ENCODE measurements around the gene LIPJ.

DNA sequence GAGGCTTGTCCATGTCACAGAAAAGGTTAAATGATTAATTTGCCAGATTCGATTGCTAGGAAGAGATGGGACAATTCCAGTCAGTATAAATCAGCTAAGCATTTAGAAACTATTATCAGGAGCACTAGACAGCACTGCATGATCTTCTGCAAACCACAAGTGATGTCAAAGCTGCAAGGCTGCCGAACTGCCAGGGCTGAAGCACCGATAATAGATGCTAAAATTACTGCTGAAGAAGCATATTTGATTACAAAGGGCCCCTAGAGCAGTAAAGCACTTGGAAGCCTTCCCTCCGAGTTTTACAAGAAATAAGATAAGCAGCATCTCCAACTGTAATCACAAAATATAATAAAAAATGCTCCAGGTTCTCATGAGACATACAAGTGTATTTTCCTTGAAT is 44.0 kb upstream of the LIPJ start:
- TF ChIP-seq BCLAF1 (IDR thresholded peaks at IDR 0.05), result no peak
- no peak for TF ChIP-seq MYB (IDR thresholded peaks at IDR 0.05; ENCODE audit: borderline replicate concordance, low read depth, low read length)
- TF ChIP-seq MYC (IDR thresholded peaks at IDR 0.05; ENCODE audit: insufficient read depth, insufficient read length, insufficient replicate concordance, low read length, severe bottlenecking), result no peak
- TF ChIP-seq, protein P1, sequence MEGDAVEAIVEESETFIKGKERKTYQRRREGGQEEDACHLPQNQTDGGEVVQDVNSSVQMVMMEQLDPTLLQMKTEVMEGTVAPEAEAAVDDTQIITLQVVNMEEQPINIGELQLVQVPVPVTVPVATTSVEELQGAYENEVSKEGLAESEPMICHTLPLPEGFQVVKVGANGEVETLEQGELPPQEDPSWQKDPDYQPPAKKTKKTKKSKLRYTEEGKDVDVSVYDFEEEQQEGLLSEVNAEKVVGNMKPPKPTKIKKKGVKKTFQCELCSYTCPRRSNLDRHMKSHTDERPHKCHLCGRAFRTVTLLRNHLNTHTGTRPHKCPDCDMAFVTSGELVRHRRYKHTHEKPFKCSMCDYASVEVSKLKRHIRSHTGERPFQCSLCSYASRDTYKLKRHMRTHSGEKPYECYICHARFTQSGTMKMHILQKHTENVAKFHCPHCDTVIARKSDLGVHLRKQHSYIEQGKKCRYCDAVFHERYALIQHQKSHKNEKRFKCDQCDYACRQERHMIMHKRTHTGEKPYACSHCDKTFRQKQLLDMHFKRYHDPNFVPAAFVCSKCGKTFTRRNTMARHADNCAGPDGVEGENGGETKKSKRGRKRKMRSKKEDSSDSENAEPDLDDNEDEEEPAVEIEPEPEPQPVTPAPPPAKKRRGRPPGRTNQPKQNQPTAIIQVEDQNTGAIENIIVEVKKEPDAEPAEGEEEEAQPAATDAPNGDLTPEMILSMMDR (IDR thresholded peaks at IDR 0.05 in 2 of 3, conservative IDR thresholded peaks at IDR 0.05 in 1 of 3; ENCODE audit: control insufficient read depth in 2 of 3, extremely low read depth in 1 of 3, insufficient read depth in 1 of 3, low read depth in 3 of 3, low read length in 3 of 3), result no peak
- TF ChIP-seq RAD21 (IDR thresholded peaks at IDR 0.05; ENCODE audit: insufficient read depth, low read depth, low read length), result no peak
- no peak for TF ChIP-seq E2F8 (IDR thresholded peaks at IDR 0.05; ENCODE audit: low read depth, partially characterized antibody)
- TF ChIP-seq POLR2AphosphoS5 (IDR thresholded peaks at IDR 0.05; ENCODE audit: low read length), result no peak
- TF ChIP-seq GATAD2B (conservative IDR thresholded peaks at IDR 0.05; ENCODE audit: low read depth), result no peak
- no peak for TF ChIP-seq HDAC2 (IDR thresholded peaks at IDR 0.05)
- TF ChIP-seq LARP7 (IDR thresholded peaks at IDR 0.05), result no peak
- TF ChIP-seq POLR2A (IDR thresholded peaks at IDR 0.05; ENCODE audit: low read depth, low read length), result no peak
- no peak for TF ChIP-seq HCFC1 (IDR thresholded peaks at IDR 0.05; ENCODE audit: low read length)
